Measurements from ENCODE around the gene POTEB3.
"Not testable (repeated sequence)": the region's sequence is repeated elsewhere in the genome, so short reads cannot be mapped to it uniquely, and the experiment has no call there.

Gene POTEB3

GRCh38 chr15:21440399-21440798 is at the start of gene POTEB3:
Gene POTEB3 (minus strand): TSS chr15:21440499. CDS start chr15:21440011, 488 bp downstream.
- not testable (repeated sequence) for DNase-seq (ENCODE audit: low read depth in 1 of 2, low spot score in 1 of 2)

- DNase-seq (ENCODE audit: low read depth in 1 of 2, low spot score in 1 of 2): not testable (repeated sequence)
Measured at GRCh38 chr15:21453683-21454082, 13.4 kb upstream of the POTEB3 start.

GRCh38 chr15:21451920-21452563 is 11.7 kb upstream of the POTEB3 start:
- DNase-seq (ENCODE audit: low read depth in 1 of 2, low spot score in 1 of 2): not testable (repeated sequence)

GRCh38 chr15:21451487-21451886 is 11.2 kb upstream of the POTEB3 start:
- DNase-seq (ENCODE audit: low read depth in 1 of 2, low spot score in 1 of 2): not testable (repeated sequence)

GRCh38 chr15:21407366-21407765 is 32.9 kb downstream of the POTEB3 start:
- DNase-seq (ENCODE audit: low read depth in 1 of 2, low spot score in 1 of 2): not testable (repeated sequence)

GRCh38 chr15:21401531-21401930 is 38.8 kb downstream of the POTEB3 start:
- not testable (repeated sequence) for DNase-seq (ENCODE audit: low read depth in 1 of 2, low spot score in 1 of 2)

GRCh38 chr15:21399111-21399510 is 41.2 kb downstream of the POTEB3 start:
- DNase-seq (ENCODE audit: low read depth in 1 of 2, low spot score in 1 of 2): not testable (repeated sequence)

GRCh38 chr15:21398511-21398910 is 41.8 kb downstream of the POTEB3 start:
- not testable (repeated sequence) for DNase-seq (ENCODE audit: low read depth in 1 of 2, low spot score in 1 of 2)

GRCh38 chr15:21397656-21398055 is 42.6 kb downstream of the POTEB3 start:
- not testable (repeated sequence) for DNase-seq (ENCODE audit: low read depth in 1 of 2, low spot score in 1 of 2)

GRCh38 chr15:21397186-21397585 is 43.1 kb downstream of the POTEB3 start:
- DNase-seq (ENCODE audit: low read depth in 1 of 2, low spot score in 1 of 2): not testable (repeated sequence)

- DNase-seq (ENCODE audit: low read depth in 1 of 2, low spot score in 1 of 2): not testable (repeated sequence)
Measured at GRCh38 chr15:21385961-21386360, 54.3 kb downstream of the POTEB3 start.

GRCh38 chr15:21383866-21384485 is 56.3 kb downstream of the POTEB3 start:
- not testable (repeated sequence) for DNase-seq (ENCODE audit: low read depth in 1 of 2, low spot score in 1 of 2)

- not testable (repeated sequence) for DNase-seq (ENCODE audit: low read depth in 1 of 2, low spot score in 1 of 2)
Measured at GRCh38 chr15:21373682-21374081, 66.6 kb downstream of the POTEB3 start.

GRCh38 chr15:21369177-21369576 is 71.1 kb downstream of the POTEB3 start:
- DNase-seq (ENCODE audit: low read depth in 1 of 2, low spot score in 1 of 2): not testable (repeated sequence)

- DNase-seq (ENCODE audit: low read depth in 1 of 2, low spot score in 1 of 2): not testable (repeated sequence)
Measured at GRCh38 chr15:21368625-21369024, 71.7 kb downstream of the POTEB3 start.

Measured in stimulated activated CD4-positive, alpha-beta T cell treated with anti-CD3 and anti-CD28 coated beads, Interleukin-15, amount 100 ng/mL, for 1 hour (primary cell).